ENCODE measurements around the gene SEL1L3.
A peak's percentile ranks its signal among the peaks of the same experiment; 100 is the strongest.

DNA sequence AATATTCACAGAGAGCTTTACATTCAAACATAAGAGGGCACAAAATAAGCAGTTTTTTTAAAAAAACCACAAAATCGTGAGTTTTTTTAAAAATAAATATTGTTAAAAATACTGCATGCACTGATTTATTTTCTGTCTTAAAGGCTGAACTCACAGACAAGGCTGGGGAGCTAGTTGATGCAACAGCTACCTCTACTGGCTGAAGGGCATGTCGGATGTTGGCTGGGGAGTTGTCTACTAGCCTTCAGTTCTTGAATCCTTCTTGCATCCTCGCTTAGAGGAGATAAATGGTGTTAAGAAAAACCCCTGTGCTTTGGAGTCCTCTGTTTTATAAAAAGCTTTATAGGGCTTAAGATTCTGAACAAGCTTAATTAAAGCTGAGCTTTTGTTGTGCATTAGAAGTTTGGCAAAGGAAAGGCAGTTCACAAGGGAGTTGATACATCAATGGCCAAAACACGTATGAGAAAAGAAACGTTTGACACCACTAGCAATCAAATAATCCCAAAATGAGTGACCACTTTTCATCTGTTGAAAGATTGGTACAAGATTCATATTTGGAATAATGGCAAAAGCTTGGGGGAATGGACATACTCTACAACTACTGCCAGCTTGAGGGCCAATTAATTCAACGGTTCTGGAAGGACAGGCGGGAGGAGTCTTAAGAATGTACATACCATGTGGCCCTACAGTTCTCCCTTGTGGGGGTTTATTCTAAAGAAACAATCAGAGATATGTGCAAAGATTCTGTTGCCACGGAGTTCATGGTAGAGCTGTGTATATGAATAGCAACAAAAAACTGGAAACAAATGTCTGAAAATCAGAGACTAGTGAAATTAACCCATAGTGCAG is 94.7 kb downstream of the SEL1L3 start:
- TF ChIP-seq CTCF (IDR thresholded peaks at IDR 0.05; ENCODE audit: insufficient read depth, low read length, poor library complexity, severe bottlenecking) (peak; percentile 25), EZH2phosphoT487 (conservative IDR thresholded peaks at IDR 0.05; ENCODE audit: low read length) (no peak)

Data from SU-DHL-6 (cell line).